PFSK-1 (cell line): ENCODE measurements around the gene CHD9NB.

Experiments used
- POLR2AphosphoS5 ChIP-seq: IDR thresholded peaks from 2 replicates; pipeline ENCODE4 v1.6.1; 2012; ENCODE audit warnings: low read depth, mild to moderate bottlenecking, control low read depth, low read length, moderate library complexity
- REST ChIP-seq, 2 experiments: IDR thresholded peaks; 2 replicates each; pipeline versions ENCODE4 v1.6.1 to v1.8.0; 2011 to 2012; ENCODE audit warnings: low read depth in 2 of 2, low read length in 2 of 2, control low read depth in 1 of 2, inconsistent platforms in 1 of 2, mild to moderate bottlenecking in 1 of 2, moderate library complexity in 1 of 2; ENCODE audit not compliant: insufficient read depth in 1 of 2
- TAF1 ChIP-seq: IDR thresholded peaks from 2 replicates; pipeline ENCODE4 v1.6.1; 2012; ENCODE audit warnings: low read length, control low read depth, borderline replicate concordance; ENCODE audit not compliant: insufficient read depth

GRCh38 chr16:53040788-53041187 lies 11.9 kb downstream of the CHD9NB start:
- TF ChIP-seq POLR2AphosphoS5 (no peak), TAF1 (no peak), REST (IDR thresholded peaks at IDR 0.05; ENCODE audit: insufficient read depth in 1 of 2, low read depth in 2 of 2, low read length in 2 of 2) (no peak)
